GM21515 (cell line): ENCODE data around the gene MMP11.

Source experiments
- ATAC-seq: cut with Tn5 transposase; IDR thresholded peaks from one replicate; pipeline ENCODE4 v1.9.1; 2021; ENCODE audit not compliant: unreplicated experiment

MMP11 gene

DNA sequence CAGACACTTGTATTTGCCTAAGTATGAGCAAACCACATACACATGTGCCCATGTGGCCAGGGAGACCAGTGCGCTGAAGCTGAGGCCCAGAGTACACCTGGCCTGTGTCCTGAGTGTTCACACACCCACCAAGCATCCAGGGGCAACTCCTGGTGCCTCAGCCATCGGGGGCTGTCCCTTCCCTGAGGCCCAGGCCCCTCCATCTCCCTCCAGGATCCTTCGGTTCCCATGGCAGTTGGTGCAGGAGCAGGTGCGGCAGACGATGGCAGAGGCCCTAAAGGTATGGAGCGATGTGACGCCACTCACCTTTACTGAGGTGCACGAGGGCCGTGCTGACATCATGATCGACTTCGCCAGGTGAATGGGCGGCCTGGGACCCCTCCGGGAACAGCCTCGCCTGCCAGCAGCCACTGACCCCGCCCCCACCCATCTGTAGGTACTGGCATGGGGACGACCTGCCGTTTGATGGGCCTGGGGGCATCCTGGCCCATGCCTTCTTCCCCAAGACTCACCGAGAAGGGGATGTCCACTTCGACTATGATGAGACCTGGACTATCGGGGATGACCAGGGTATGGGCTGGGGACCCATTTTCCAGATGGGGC is 7.6 kb downstream of the MMP11 start:
- no peak for ATAC-seq

DNA sequence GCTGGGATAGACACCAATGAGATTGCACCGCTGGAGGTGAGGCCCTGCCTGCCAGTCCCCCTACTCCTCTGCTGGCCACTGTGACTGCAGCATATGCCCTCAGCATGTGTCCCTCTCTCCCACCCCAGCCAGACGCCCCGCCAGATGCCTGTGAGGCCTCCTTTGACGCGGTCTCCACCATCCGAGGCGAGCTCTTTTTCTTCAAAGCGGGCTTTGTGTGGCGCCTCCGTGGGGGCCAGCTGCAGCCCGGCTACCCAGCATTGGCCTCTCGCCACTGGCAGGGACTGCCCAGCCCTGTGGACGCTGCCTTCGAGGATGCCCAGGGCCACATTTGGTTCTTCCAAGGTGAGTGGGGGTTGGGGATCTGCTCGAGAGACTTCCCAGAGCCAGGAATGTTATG is 8.4 kb downstream of the MMP11 start:
- no peak for ATAC-seq

GRCh38 chr22:23781511-23782183 is 9.0 kb downstream of the MMP11 start:
- ATAC-seq: no peak

- ATAC-seq: no peak
Observed at GRCh38 chr22:23782252-23782651, 9.6 kb downstream of the MMP11 start.

- no peak for ATAC-seq
Observed at GRCh38 chr22:23782703-23783102, 10.1 kb downstream of the MMP11 start.

DNA sequence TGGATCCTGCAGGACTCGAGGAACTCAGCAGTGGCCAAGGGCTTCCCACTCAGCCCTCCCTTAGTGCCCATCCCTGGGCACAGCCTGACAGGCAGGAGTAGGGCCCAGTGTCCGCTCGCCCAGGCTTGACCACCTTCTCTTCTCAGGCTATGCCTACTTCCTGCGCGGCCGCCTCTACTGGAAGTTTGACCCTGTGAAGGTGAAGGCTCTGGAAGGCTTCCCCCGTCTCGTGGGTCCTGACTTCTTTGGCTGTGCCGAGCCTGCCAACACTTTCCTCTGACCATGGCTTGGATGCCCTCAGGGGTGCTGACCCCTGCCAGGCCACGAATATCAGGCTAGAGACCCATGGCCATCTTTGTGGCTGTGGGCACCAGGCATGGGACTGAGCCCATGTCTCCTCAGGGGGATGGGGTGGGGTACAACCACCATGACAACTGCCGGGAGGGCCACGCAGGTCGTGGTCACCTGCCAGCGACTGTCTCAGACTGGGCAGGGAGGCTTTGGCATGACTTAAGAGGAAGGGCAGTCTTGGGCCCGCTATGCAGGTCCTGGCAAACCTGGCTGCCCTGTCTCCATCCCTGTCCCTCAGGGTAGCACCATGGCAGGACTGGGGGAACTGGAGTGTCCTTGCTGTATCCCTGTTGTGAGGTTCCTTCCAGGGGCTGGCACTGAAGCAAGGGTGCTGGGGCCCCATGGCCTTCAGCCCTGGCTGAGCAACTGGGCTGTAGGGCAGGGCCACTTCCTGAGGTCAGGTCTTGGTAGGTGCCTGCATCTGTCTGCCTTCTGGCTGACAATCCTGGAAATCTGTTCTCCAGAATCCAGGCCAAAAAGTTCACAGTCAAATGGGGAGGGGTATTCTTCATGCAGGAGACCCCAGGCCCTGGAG is 10.9 kb downstream of the MMP11 start:
- no peak for ATAC-seq

DNA sequence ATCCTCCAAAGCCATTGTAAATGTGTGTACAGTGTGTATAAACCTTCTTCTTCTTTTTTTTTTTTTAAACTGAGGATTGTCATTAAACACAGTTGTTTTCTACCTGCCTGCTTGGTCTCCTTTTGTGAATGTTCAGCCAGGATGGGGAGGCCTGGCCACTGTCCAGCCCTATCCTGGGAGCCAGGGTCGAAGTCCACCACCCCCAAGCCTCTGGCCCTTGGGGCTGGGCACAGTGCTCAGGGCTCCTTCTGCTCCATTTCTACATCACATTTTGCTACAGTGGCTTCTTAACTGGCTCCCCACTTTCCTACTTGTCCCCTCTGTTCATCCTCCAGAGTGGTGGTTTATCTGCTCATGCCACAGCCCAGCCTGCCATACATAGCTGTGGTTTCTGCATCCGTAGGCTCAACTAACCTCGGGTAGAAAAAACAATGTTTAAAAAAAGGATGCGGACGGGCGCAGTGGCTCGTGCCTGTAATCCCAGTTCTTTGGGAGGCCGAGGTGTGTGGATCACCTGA is 11.6 kb downstream of the MMP11 start:
- ATAC-seq: no peak

GRCh38 chr22:23786261-23786710 is 13.6 kb downstream of the MMP11 start:
- no peak for ATAC-seq

DNA sequence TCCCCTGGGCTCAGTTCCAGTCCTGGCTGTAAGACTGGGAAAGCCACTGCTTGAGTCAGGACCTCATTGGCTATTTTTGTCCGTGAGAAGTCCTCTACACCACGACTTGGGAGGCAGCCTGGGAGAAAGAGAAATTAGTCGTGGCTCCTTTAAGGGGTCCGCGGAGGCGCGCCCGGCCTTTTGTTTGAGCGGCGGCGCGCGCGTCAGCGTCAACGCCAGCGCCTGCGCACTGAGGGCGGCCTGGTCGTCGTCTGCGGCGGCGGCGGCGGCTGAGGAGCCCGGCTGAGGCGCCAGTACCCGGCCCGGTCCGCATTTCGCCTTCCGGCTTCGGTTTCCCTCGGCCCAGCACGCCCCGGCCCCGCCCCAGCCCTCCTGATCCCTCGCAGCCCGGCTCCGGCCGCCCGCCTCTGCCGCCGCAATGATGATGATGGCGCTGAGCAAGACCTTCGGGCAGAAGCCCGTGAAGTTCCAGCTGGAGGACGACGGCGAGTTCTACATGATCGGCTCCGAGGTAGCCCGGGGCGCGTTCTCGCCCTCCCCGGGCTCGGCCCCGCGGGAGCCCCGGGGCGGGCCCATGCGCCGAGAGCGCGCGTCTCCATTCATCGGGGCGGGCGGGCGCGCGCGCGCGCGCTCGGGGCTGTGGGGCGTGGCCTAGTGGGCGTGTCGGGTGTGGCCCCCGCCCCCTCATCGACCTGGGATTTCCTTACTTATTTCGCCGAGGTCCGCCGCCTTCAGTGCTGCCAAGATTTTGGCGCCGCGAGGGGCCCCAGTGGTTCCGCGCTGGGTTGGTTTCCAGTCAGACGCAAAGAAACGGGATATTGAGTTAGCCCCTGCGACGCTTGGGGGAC is 14.3 kb downstream of the MMP11 start, which contains the start of gene SMARCB1:
Gene SMARCB1 (plus strand): TSS at position 215 of the 848 bp plus-strand sequence. CDS start 204 bp downstream, at position 419.
- ATAC-seq: peak; percentile 53

DNA sequence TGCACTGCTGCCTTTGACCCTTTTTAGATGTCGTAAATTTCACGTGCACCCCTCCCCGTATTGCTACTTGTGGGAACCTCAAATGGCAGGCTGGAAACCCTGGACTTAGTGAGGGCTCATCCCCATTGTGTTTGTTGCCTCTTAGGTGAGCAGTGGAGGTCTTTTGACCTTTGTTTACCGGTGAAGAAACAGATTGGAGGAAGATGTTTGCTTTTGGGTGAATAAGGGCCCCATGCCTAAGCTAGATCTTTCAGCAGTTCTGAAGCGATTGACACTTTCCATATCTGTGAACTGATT is 14.9 kb downstream of the MMP11 start:
- no peak for ATAC-seq

- ATAC-seq: no peak
Observed at GRCh38 chr22:23787910-23788309, 15.3 kb downstream of the MMP11 start.

GRCh38 chr22:23789121-23789520 is 16.5 kb downstream of the MMP11 start:
- ATAC-seq: no peak

DNA sequence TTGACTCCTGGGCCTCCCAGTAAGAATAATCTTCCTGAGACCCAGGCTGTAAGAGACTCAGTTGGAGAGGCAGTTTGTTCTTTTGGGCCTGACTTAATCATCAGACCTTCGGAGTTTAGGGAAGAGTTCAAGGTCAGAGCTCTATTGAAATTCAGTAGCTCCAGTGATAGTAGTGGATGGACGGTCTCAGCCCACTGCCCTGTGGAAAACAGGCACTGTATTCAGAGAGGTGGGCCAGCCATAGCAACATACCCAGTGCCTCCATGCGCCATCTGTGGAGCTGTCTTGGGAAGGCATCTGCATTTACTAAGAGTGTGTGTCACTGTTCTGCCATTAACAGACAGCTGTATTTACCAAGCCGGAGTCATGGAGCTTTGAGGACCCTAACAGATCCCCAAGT is 17.0 kb downstream of the MMP11 start:
- no peak for ATAC-seq

GRCh38 chr22:23790819-23791737 is 18.4 kb downstream of the MMP11 start:
- no peak for ATAC-seq

GRCh38 chr22:23791738-23792645 is 19.3 kb downstream of the MMP11 start:
- no peak for ATAC-seq

DNA sequence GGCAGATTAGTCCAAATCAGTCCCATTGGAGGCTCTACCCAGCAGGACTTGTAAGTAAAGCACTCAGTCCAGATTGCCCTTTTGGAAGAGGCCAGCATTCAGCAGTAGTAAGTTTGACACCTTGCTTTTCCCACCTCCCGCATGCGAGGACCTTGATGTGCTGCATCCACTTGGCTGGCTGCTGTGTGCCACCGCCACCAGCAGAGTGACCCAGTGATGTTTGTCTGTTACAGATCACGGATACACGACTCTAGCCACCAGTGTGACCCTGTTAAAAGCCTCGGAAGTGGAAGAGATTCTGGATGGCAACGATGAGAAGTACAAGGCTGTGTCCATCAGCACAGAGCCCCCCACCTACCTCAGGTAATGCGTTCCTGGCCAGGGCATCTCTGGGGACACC is 20.7 kb downstream of the MMP11 start:
- no peak for ATAC-seq

GRCh38 chr22:23796461-23796860 is 23.8 kb downstream of the MMP11 start:
- no peak for ATAC-seq

- no peak for ATAC-seq
Observed at GRCh38 chr22:23800297-23801237, 27.9 kb downstream of the MMP11 start.
